CD14-positive monocyte (primary cell): Measurements from ENCODE around the gene SNAI3. TPM values are rescaled to one million over a fixed set of nuclear protein-coding genes. Genes with fewer than 3 reads are reported as not detected.
A peak's percentile ranks its signal among the peaks of the same experiment; 100 is the strongest.

Experiments used
- DNase-seq, 3 donors: peaks; one replicate each; pipeline ENCODE4 v3.0.0-alpha.2; 2011 to 2022
- H2AFZ ChIP-seq: 2 replicates; pipeline ENCODE4 v1.6.0; 2012; ENCODE audit warnings: mild to moderate bottlenecking, low read depth, low read length, inconsistent platforms; ENCODE audit not compliant: insufficient read depth, poor library complexity, severe bottlenecking
- H3K27ac ChIP-seq, 2 donors: 1 replicate in 1 of 2; 2 replicates in 1 of 2; pipeline ENCODE4 v1.5.1; 2012 to 2013; ENCODE audit warnings: low read length in 2 of 2, control low read depth in 1 of 2, inconsistent platforms in 1 of 2, low read depth in 1 of 2, mild to moderate bottlenecking in 1 of 2
- H3K27me3 ChIP-seq, 2 donors: one replicate each; pipeline versions ENCODE4 v1.6.0 to v1.6.1; 2011 to 2013; ENCODE audit warnings: low read length in 2 of 2; ENCODE audit not compliant: control insufficient read depth in 2 of 2, insufficient read depth in 2 of 2
- H3K36me3 ChIP-seq, 2 donors: replicated peaks in 1 of 2; 1 replicate in 1 of 2; 2 replicates in 1 of 2; pipeline versions ENCODE4 v1.5.1 to v1.6.1; 2012 to 2013; ENCODE audit warnings: low read length in 2 of 2, control low read depth in 1 of 2, inconsistent platforms in 1 of 2, mild to moderate bottlenecking in 1 of 2; ENCODE audit not compliant: insufficient read depth in 2 of 2, control insufficient read depth in 1 of 2
- H3K4me1 ChIP-seq, 2 donors: 1 replicate in 1 of 2; 2 replicates in 1 of 2; pipeline versions ENCODE4 v1.5.1 to v1.6.1; 2012 to 2013; ENCODE audit warnings: low read length in 2 of 2, control low read depth in 1 of 2, inconsistent platforms in 1 of 2, mild to moderate bottlenecking in 1 of 2, moderate library complexity in 1 of 2; ENCODE audit not compliant: insufficient read depth in 2 of 2, control insufficient read depth in 1 of 2
- H3K4me2 ChIP-seq: replicated peaks from 2 replicates; pipeline ENCODE3; 2012; ENCODE audit warnings: low read length, moderate library complexity, mild to moderate bottlenecking; ENCODE audit not compliant: poor library complexity, severe bottlenecking; ENCODE audit errors: extremely low read depth
- H3K4me3 ChIP-seq, 3 experiments: fragments of 200-600 bp in 1 of 3; sonication (generic) in 1 of 3; replicated peaks in 1 of 3; 1 replicate in 2 of 3; 2 replicates in 1 of 3; pipeline ENCODE4 v1.5.1; 2011 to 2013; ENCODE audit warnings: low read length in 3 of 3, mild to moderate bottlenecking in 3 of 3, control low read depth in 2 of 3, low read depth in 2 of 3, inconsistent platforms in 1 of 3, moderate library complexity in 1 of 3
- H3K79me2 ChIP-seq: 2 replicates; pipeline ENCODE4 v1.6.0; 2012; ENCODE audit warnings: mild to moderate bottlenecking, control low read depth, inconsistent platforms, low read length, moderate library complexity; ENCODE audit not compliant: insufficient read depth
- H3K9ac ChIP-seq: 2 replicates; pipeline ENCODE4 v1.6.0; 2017; ENCODE audit warnings: low read length, mild to moderate bottlenecking; ENCODE audit not compliant: insufficient read depth, poor library complexity, severe bottlenecking
- H3K9me3 ChIP-seq, 2 donors: replicated peaks in 1 of 2; 1 replicate in 1 of 2; 2 replicates in 1 of 2; pipeline versions ENCODE4 v1.5.1 to v1.6.1; 2012 to 2013; ENCODE audit warnings: low read length in 2 of 2, control low read depth in 1 of 2; ENCODE audit not compliant: control insufficient read depth in 1 of 2, insufficient read depth in 1 of 2
- H4K20me1 ChIP-seq: 2 replicates; pipeline ENCODE4 v1.6.0; 2012; ENCODE audit warnings: mild to moderate bottlenecking, low read length, control low read depth, moderate library complexity; ENCODE audit not compliant: insufficient read depth
- H3K27ac Mint-ChIP-seq, 7 donors: one replicate each; pipeline ENCODE4 v1.8.0; 2020; ENCODE audit warnings: mild to moderate bottlenecking in 7 of 7, mixed read lengths in 7 of 7, moderate library complexity in 6 of 7, inconsistent platforms in 2 of 7
- H3K27me3 Mint-ChIP-seq, 3 donors: one replicate each; pipeline ENCODE4 v1.8.0; 2021 to 2022; ENCODE audit warnings: low read depth in 3 of 3, mild to moderate bottlenecking in 3 of 3, mixed read lengths in 3 of 3, moderate library complexity in 3 of 3, inconsistent platforms in 1 of 3
- H3K36me3 Mint-ChIP-seq, 2 donors: one replicate each; pipeline ENCODE4 v1.8.0; 2020; ENCODE audit warnings: mixed read lengths in 2 of 2, inconsistent platforms in 1 of 2, mild to moderate bottlenecking in 1 of 2
- H3K4me1 Mint-ChIP-seq: one replicate; pipeline ENCODE4 v1.8.0; 2020; ENCODE audit warnings: mild to moderate bottlenecking, mixed read lengths
- H3K4me3 Mint-ChIP-seq, 2 donors: one replicate each; pipeline ENCODE4 v1.8.0; 2020; ENCODE audit warnings: mild to moderate bottlenecking in 2 of 2, mixed read lengths in 2 of 2, moderate library complexity in 1 of 2
- H3K9me3 Mint-ChIP-seq, 7 donors: one replicate each; pipeline ENCODE4 v1.8.0; 2020 to 2022; ENCODE audit warnings: mixed read lengths in 7 of 7, mild to moderate bottlenecking in 6 of 7, moderate library complexity in 6 of 7, inconsistent platforms in 2 of 7
- whole genome bisulfite sequencing: methylation state at CpG from one replicate; pipeline ENCODE4 v1.1.5; 2013; ENCODE audit warnings: missing lambda C conversion rate; ENCODE audit not compliant: insufficient coverage; 5-methylcytosine and 5-hydroxymethylcytosine counted together
- intact Hi-C, 2 donors: fragments of 100-400 bp; cut with micrococcal nuclease; formaldehyde crosslinking; loops; one replicate each; pipeline versions ENCODE4 v1.15.0 to v1.15.1; 2023
- polyA plus RNA-seq, 3 donors: library from polyadenylated mRNA; depleted of rRNA in 1 of 3; unstranded in 2 of 3; stranded (reverse) in 1 of 3; fragments of 300-500 nt in 2 of 3; fragments of >200 nt in 1 of 3; fragmentation: Illumina TruSeq in 2 of 3; gene quantifications; 1 replicate in 2 of 3; 2 replicates in 1 of 3; pipeline ENCODE4 v1.2.3, GENCODE V29; 2012 to 2021
- TF ChIP-seq, protein P1 (sequence below): fragments of 200-600 bp; IDR thresholded peaks from one replicate; pipeline ENCODE4 v1.8.0; 2022; ENCODE audit warnings: antibody characterized with exemption, mild to moderate bottlenecking

The SNAI3 gene
- polyA plus RNA-seq, 3 donors: 4.2 to 6.4 (median 5.3) TPM

- no peak overlapping the region for H3K9ac ChIP-seq
- peaks cover 51 to 54% of the 10 kb centered on the region in 2 donors for H3K4me1 ChIP-seq
- peaks cover 0 to 4% (median 2%) of the 10 kb centered on the region in 3 donors for H3K27me3 Mint-ChIP-seq
- H3K4me3 ChIP-seq: no peak overlapping the region
- no peak overlapping the region for H3K4me3 Mint-ChIP-seq
- H3K9me3 Mint-ChIP-seq: no peaks in the 10 kb centered on the region
- peaks cover 57 to 75% of the 10 kb centered on the region in 2 donors for H3K36me3 Mint-ChIP-seq
- H3K27me3 ChIP-seq: no peaks in the 10 kb centered on the region
- H3K4me2 ChIP-seq: no peak overlapping the region
- peaks cover 66% of the 10 kb centered on the region for H4K20me1 ChIP-seq
- peaks cover 67% of the 10 kb centered on the region for H3K79me2 ChIP-seq
- no peak for DNase-seq
- H2AFZ ChIP-seq: no peak overlapping the region
- H3K27ac Mint-ChIP-seq: peak overlapping the region in 2 of 7 donors; percentile 94 to 95
- intact Hi-C loops: no loop called here
- H3K36me3 ChIP-seq: peaks cover 54 to 59% of the 10 kb centered on the region in 2 donors
- WGBS: 85% methylated on average over 14 of the region's 16 CpGs
- no peaks in the 10 kb centered on the region for H3K9me3 ChIP-seq
- TF ChIP-seq, protein P1, sequence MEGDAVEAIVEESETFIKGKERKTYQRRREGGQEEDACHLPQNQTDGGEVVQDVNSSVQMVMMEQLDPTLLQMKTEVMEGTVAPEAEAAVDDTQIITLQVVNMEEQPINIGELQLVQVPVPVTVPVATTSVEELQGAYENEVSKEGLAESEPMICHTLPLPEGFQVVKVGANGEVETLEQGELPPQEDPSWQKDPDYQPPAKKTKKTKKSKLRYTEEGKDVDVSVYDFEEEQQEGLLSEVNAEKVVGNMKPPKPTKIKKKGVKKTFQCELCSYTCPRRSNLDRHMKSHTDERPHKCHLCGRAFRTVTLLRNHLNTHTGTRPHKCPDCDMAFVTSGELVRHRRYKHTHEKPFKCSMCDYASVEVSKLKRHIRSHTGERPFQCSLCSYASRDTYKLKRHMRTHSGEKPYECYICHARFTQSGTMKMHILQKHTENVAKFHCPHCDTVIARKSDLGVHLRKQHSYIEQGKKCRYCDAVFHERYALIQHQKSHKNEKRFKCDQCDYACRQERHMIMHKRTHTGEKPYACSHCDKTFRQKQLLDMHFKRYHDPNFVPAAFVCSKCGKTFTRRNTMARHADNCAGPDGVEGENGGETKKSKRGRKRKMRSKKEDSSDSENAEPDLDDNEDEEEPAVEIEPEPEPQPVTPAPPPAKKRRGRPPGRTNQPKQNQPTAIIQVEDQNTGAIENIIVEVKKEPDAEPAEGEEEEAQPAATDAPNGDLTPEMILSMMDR: no peak
- H3K27ac ChIP-seq: no peak overlapping the region
- H3K4me1 Mint-ChIP-seq: peaks cover 52% of the 10 kb centered on the region
Observed at GRCh38 chr16:88699180-88699579, 12.9 kb upstream of the SNAI3 start.

GRCh38 chr16:88698646-88699045 lies 12.3 kb upstream of the SNAI3 start:
- H3K4me1 ChIP-seq: peaks cover 49 to 50% of the 10 kb centered on the region in 2 donors
- Mint-ChIP-seq H3K36me3 (peaks cover 57 to 75% of the 10 kb centered on the region in 2 donors), H3K4me1 (peaks cover 51% of the 10 kb centered on the region), H3K27ac (peak overlapping the region in 3 of 7 donors; percentile 35 to 54 (median 46)), H3K9me3 (no peaks in the 10 kb centered on the region), H3K27me3 (peaks cover 0 to under 1% (median 0%) of the 10 kb centered on the region in 3 donors), H3K4me3 (no peak overlapping the region)
- H3K4me3 ChIP-seq: no peak overlapping the region
- H3K4me2 ChIP-seq: no peak overlapping the region
- TF ChIP-seq, protein P1: no peak
- H3K27ac ChIP-seq: peak overlapping the region in 1 of 2 donors; percentile 20
- H3K79me2 ChIP-seq: peaks cover 62% of the 10 kb centered on the region
- H4K20me1 ChIP-seq: peaks cover 66% of the 10 kb centered on the region
- H2AFZ ChIP-seq: no peak overlapping the region
- no peaks in the 10 kb centered on the region for H3K27me3 ChIP-seq
- WGBS: 97% methylated on average over 24 of the region's 25 CpGs
- H3K36me3 ChIP-seq: peaks cover 54 to 59% of the 10 kb centered on the region in 2 donors
- H3K9me3 ChIP-seq: no peaks in the 10 kb centered on the region
- no peak for DNase-seq
- no peak overlapping the region for H3K9ac ChIP-seq
- intact Hi-C loops: no loop called here
